DND-41 (cell line): ENCODE results near the gene C15orf61.

Source experiments
- ATAC-seq: fragments of 200-7000 bp; cut with Tn5 transposase; 3 replicates; pipeline ENCODE4 v1.9.1; 2021; ENCODE audit warnings: low read depth; ENCODE audit not compliant: insufficient read depth
- DNase-seq: peaks from one replicate; pipeline ENCODE4 v3.0.0-alpha.2; 2020
- H2AFZ ChIP-seq: 2 replicates; pipeline ENCODE4 v1.6.0; 2012; ENCODE audit warnings: low read depth, low read length
- H3K27ac ChIP-seq: 2 replicates; pipeline ENCODE4 v1.5.1; 2012; ENCODE audit warnings: low read length, inconsistent platforms
- H3K27me3 ChIP-seq: fragments of 200-600 bp; sonication (generic); 2 replicates; pipeline ENCODE4 v1.6.0; 2012; ENCODE audit warnings: low read length, mild to moderate bottlenecking, inconsistent platforms; ENCODE audit not compliant: insufficient read depth, poor library complexity
- H3K36me3 ChIP-seq: 2 replicates; pipeline ENCODE4 v1.5.1; 2012; ENCODE audit warnings: low read length, inconsistent platforms; ENCODE audit not compliant: insufficient read depth
- H3K4me1 ChIP-seq: 2 replicates; pipeline ENCODE4 v1.5.1; 2012; ENCODE audit warnings: mild to moderate bottlenecking, low read length; ENCODE audit not compliant: insufficient read depth
- H3K4me2 ChIP-seq: 2 replicates; pipeline ENCODE4 v1.6.0; 2012; ENCODE audit warnings: mild to moderate bottlenecking, moderate library complexity, low read length, inconsistent platforms; ENCODE audit not compliant: insufficient read depth
- H3K4me3 ChIP-seq, 2 experiments: fragments of 200-600 bp in 1 of 2; shearing (Covaris generic) in 1 of 2; 2 replicates each; pipeline ENCODE4 v1.5.1; 2012 to 2016; ENCODE audit warnings: inconsistent platforms in 2 of 2, low read length in 2 of 2, mild to moderate bottlenecking in 2 of 2, low read depth in 1 of 2, moderate library complexity in 1 of 2
- H3K79me2 ChIP-seq: 2 replicates; pipeline ENCODE4 v1.6.0; 2012; ENCODE audit warnings: low read length, inconsistent platforms; ENCODE audit not compliant: insufficient read depth
- H3K9ac ChIP-seq: 2 replicates; pipeline ENCODE4 v1.6.0; 2012; ENCODE audit warnings: low read depth, mild to moderate bottlenecking, inconsistent platforms, low read length, moderate library complexity
- H3K9me3 ChIP-seq: 2 replicates; pipeline ENCODE4 v1.5.1; 2012; ENCODE audit warnings: low read length, moderate library complexity, mild to moderate bottlenecking, inconsistent platforms; ENCODE audit not compliant: insufficient read depth, severe bottlenecking
- H4K20me1 ChIP-seq: 2 replicates; pipeline ENCODE4 v1.6.0; 2012; ENCODE audit warnings: low read length; ENCODE audit not compliant: insufficient read depth
- CTCF ChIP-seq: IDR thresholded peaks from 2 replicates; pipeline ENCODE4 v1.5.1; 2012; ENCODE audit warnings: borderline replicate concordance, low read length, moderate library complexity, mild to moderate bottlenecking; ENCODE audit not compliant: poor library complexity, severe bottlenecking; ENCODE audit errors: extremely low read depth
- EZH2 ChIP-seq: IDR thresholded peaks from 3 replicates; pipeline ENCODE4 v1.6.1; 2012; ENCODE audit warnings: borderline replicate concordance, low read depth, mild to moderate bottlenecking, moderate library complexity, low read length, inconsistent platforms; ENCODE audit not compliant: severe bottlenecking

The C15orf61 gene

GRCh38 chr15:67506775-67507747, 13.9 kb upstream of the C15orf61 start:
- no peak overlapping the region for H3K27ac ChIP-seq
- no peak overlapping the region for H3K4me2 ChIP-seq
- H3K4me1 ChIP-seq, result no peaks in the 10 kb centered on the region
- no peak for DNase-seq
- H4K20me1 ChIP-seq, result no peaks in the 10 kb centered on the region
- H3K9me3 ChIP-seq, result no peaks in the 10 kb centered on the region
- no peaks in the 10 kb centered on the region for H3K36me3 ChIP-seq
- ATAC-seq, result no peak
- no peak overlapping the region for H3K9ac ChIP-seq
- H2AFZ ChIP-seq, result no peak overlapping the region
- H3K27me3 ChIP-seq, result no peaks in the 10 kb centered on the region
- TF ChIP-seq CTCF (no peak), EZH2 (no peak)
- no peaks in the 10 kb centered on the region for H3K79me2 ChIP-seq
- H3K4me3 ChIP-seq, result no peak overlapping the region

GRCh38 chr15:67508407-67508806, 12.5 kb upstream of the C15orf61 start:
- no peaks in the 10 kb centered on the region for H3K4me1 ChIP-seq
- H2AFZ ChIP-seq, result no peak overlapping the region
- H3K4me2 ChIP-seq, result no peak overlapping the region
- no peaks in the 10 kb centered on the region for H3K79me2 ChIP-seq
- no peak overlapping the region for H3K4me3 ChIP-seq
- H3K9ac ChIP-seq, result no peak overlapping the region
- ATAC-seq (no peak), DNase-seq (no peak)
- H3K36me3 ChIP-seq, result peaks cover 2% of the 10 kb centered on the region; the same call in 1 of the 2 replicates
- no peaks in the 10 kb centered on the region for H3K9me3 ChIP-seq
- TF ChIP-seq CTCF (no peak), EZH2 (no peak)
- no peak overlapping the region for H3K27ac ChIP-seq
- no peaks in the 10 kb centered on the region for H3K27me3 ChIP-seq
- no peaks in the 10 kb centered on the region for H4K20me1 ChIP-seq

- peaks cover 2% of the 10 kb centered on the region; the same call in 1 of the 2 replicates for H3K36me3 ChIP-seq
- H4K20me1 ChIP-seq, result no peaks in the 10 kb centered on the region
- no peaks in the 10 kb centered on the region for H3K4me1 ChIP-seq
- H3K4me3 ChIP-seq, result no peak overlapping the region
- no peak overlapping the region for H3K9ac ChIP-seq
- DNase-seq (no peak), ATAC-seq (no peak)
- no peaks in the 10 kb centered on the region for H3K9me3 ChIP-seq
- H3K79me2 ChIP-seq, result no peaks in the 10 kb centered on the region
- no peak overlapping the region for H3K27ac ChIP-seq
- H3K27me3 ChIP-seq, result no peaks in the 10 kb centered on the region
- H2AFZ ChIP-seq, result no peak overlapping the region
- TF ChIP-seq CTCF (no peak), EZH2 (no peak)
- no peak overlapping the region for H3K4me2 ChIP-seq
These were observed 11.0 kb upstream of the C15orf61 start for GRCh38 chr15:67509918-67510317.
